HUES48 (cell line): ENCODE data around the gene MAN2A1.
"Not testable (repeated sequence)": the region's sequence is repeated elsewhere in the genome, so short reads cannot be mapped to it uniquely, and the experiment has no call there.

Experiments used
- H3K27ac ChIP-seq: one replicate; pipeline ENCODE4 v1.7.0; 2013; ENCODE audit warnings: low read depth, low read length, inconsistent platforms
- H3K27me3 ChIP-seq: 2 replicates; pipeline ENCODE4 v1.6.1; 2013; ENCODE audit warnings: mild to moderate bottlenecking, low read length; ENCODE audit not compliant: control insufficient read depth, insufficient read depth
- H3K36me3 ChIP-seq: 2 replicates; pipeline ENCODE4 v1.6.1; 2013; ENCODE audit warnings: low read length; ENCODE audit not compliant: control insufficient read depth, insufficient read depth
- H3K4me1 ChIP-seq: 2 replicates; pipeline ENCODE4 v1.6.1; 2013; ENCODE audit warnings: mild to moderate bottlenecking, low read length; ENCODE audit not compliant: control insufficient read depth, insufficient read depth
- H3K4me3 ChIP-seq: 2 replicates; pipeline ENCODE4 v1.5.1; 2013; ENCODE audit warnings: mild to moderate bottlenecking, low read depth, low read length
- H3K9ac ChIP-seq: 2 replicates; pipeline ENCODE4 v1.6.1; 2013; ENCODE audit warnings: mild to moderate bottlenecking, low read depth, low read length, moderate library complexity
- H3K9me3 ChIP-seq: 2 replicates; pipeline ENCODE4 v1.6.1; 2013; ENCODE audit warnings: low read length; ENCODE audit not compliant: control insufficient read depth, insufficient read depth

Gene MAN2A1

GRCh38 chr5:109756543-109757185 is 66.9 kb downstream of the MAN2A1 start:
- Histone ChIP-seq H3K9me3 (no peaks in the 10 kb centered on the region), H3K4me3 (no peak overlapping the region), H3K27me3 (no peaks in the 10 kb centered on the region), H3K9ac (no peak overlapping the region), H3K36me3 (peaks cover 31% of the 10 kb centered on the region), H3K4me1 (no peaks in the 10 kb centered on the region), H3K27ac (no peak overlapping the region)

- Histone ChIP-seq H3K36me3 (peaks cover 35% of the 10 kb centered on the region), H3K4me3 (no peak overlapping the region), H3K4me1 (no peaks in the 10 kb centered on the region), H3K9ac (no peak overlapping the region), H3K27me3 (no peaks in the 10 kb centered on the region), H3K27ac (no peak overlapping the region), H3K9me3 (no peaks in the 10 kb centered on the region)
Observed at GRCh38 chr5:109757490-109757889, 67.8 kb downstream of the MAN2A1 start.

- H3K4me3 ChIP-seq = no peak overlapping the region
- H3K27me3 ChIP-seq = no peaks in the 10 kb centered on the region
- H3K4me1 ChIP-seq = no peaks in the 10 kb centered on the region
- no peaks in the 10 kb centered on the region for H3K9me3 ChIP-seq
- peaks cover 43% of the 10 kb centered on the region for H3K36me3 ChIP-seq
- H3K9ac ChIP-seq = no peak overlapping the region
- no peak overlapping the region for H3K27ac ChIP-seq
Observed at GRCh38 chr5:109759306-109759705, 69.6 kb downstream of the MAN2A1 start.

GRCh38 chr5:109760130-109760529 is 70.4 kb downstream of the MAN2A1 start:
- not testable (repeated sequence) for H3K9ac ChIP-seq, H3K4me3 ChIP-seq, H3K9me3 ChIP-seq, H3K4me1 ChIP-seq, H3K27ac ChIP-seq, H3K27me3 ChIP-seq
- H3K36me3 ChIP-seq = peaks cover 42% of the 10 kb centered on the region

DNA sequence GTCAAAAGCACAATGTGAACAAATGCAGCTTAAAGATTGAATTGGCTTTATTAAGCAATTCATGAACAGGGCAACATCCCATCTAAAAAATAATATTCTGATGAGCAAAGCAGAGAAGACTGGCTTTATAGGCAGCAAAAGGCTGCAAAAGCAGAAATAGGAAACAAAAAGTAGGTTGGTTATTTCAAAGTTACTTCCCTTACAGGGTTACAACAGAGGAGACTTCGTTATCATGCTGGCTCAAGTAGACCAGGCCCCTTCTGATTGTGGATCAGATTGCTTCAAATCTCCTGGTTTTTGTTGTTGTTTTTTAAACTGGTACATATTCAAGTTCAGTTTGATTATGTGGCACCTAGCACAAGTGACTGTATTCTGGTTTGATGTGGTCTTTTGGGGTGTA is 73.1 kb downstream of the MAN2A1 start:
- no peaks in the 10 kb centered on the region for H3K9me3 ChIP-seq
- peaks cover 28% of the 10 kb centered on the region for H3K36me3 ChIP-seq

DNA sequence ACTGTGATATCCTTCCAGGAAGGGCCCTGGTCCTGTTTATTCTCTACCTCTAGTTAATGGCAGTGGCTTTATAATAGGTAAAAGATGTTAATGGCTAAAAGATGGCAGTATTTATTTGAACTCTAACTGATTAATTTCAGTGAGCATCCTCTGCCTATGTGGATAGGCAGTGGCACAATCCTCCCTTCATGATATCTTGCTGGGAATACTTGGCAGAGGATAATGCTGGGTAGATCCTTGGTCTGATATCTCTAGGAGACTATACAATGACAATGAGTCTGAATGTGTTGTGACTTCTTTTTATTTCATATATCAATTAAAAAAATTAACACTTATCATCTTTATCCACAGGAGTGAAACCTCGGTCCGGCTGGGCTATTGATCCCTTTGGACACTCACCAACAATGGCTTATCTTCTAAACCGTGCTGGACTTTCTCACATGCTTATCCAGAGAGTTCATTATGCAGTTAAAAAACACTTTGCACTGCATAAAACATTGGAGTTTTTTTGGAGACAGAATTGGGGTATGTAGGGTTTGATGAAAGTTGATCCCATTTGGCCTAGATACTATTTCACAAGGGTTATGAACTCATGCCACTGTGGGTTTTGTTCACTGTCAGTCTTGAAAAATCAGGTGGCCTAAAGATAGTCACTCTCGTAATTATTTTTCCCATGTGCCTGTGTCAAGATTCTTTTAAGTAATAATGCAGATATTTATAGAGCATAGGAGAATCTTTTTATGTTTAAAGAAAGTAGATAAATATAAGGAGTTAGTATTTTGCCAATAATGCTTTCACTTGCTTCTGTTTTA is 77.7 kb downstream of the MAN2A1 start:
- no peak overlapping the region for H3K4me3 ChIP-seq
- H3K4me1 ChIP-seq = no peaks in the 10 kb centered on the region
- H3K27ac ChIP-seq = no peak overlapping the region
- H3K9me3 ChIP-seq = no peaks in the 10 kb centered on the region
- H3K9ac ChIP-seq = no peak overlapping the region
- peaks cover 59% of the 10 kb centered on the region for H3K36me3 ChIP-seq
- no peaks in the 10 kb centered on the region for H3K27me3 ChIP-seq

More for the DNA sequence above, 73.1 kb downstream of the MAN2A1 start:
- H3K9ac ChIP-seq = no peak overlapping the region
- H3K4me1 ChIP-seq = no peaks in the 10 kb centered on the region
- H3K27me3 ChIP-seq = no peaks in the 10 kb centered on the region
- H3K27ac ChIP-seq = no peak overlapping the region
- no peak overlapping the region for H3K4me3 ChIP-seq

GRCh38 chr5:109767997-109768396 is 78.3 kb downstream of the MAN2A1 start:
- Histone ChIP-seq H3K4me1 (no peaks in the 10 kb centered on the region), H3K4me3 (no peak overlapping the region), H3K27me3 (no peaks in the 10 kb centered on the region), H3K36me3 (peaks cover 58% of the 10 kb centered on the region), H3K27ac (no peak overlapping the region), H3K9ac (no peak overlapping the region), H3K9me3 (no peaks in the 10 kb centered on the region)

DNA sequence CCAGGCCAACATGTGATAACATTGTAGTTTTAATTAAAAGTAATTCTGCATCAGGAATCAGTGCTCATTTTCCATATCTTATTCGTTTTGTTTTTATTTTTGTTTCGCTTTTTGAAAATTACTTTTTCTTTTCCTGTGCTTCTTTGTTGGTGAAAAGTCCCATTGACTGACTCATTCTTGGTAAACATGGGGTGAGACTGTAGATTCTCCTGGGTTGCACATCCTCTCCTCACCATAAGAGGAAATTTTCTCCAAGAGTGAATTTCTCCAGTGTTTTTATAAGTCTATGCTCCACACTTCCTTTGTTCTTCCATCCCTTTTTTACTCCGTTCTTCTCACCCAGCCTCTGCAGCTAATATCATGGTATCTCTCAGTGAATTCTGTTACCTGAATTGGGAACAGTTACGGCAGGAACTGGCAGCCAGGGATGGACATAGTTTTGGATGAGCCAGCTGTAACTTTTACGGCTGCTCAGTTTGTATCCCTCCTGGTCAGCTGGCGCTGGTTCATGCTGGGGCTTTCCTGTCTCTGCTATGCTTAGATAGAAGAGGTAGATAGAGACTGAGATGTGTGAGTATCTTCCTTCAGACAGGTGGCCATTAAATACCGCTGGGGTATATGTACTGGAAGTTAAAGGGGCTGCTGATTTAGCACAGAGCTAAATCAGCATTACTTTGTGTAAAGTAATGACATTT is 80.0 kb downstream of the MAN2A1 start:
- Histone ChIP-seq H3K9me3 (no peaks in the 10 kb centered on the region), H3K27ac (no peak overlapping the region), H3K4me1 (no peaks in the 10 kb centered on the region), H3K4me3 (no peak overlapping the region), H3K36me3 (peaks cover 64% of the 10 kb centered on the region), H3K27me3 (no peaks in the 10 kb centered on the region), H3K9ac (no peak overlapping the region)

- Histone ChIP-seq H3K36me3 (peaks cover 62% of the 10 kb centered on the region), H3K4me3 (no peak overlapping the region), H3K27ac (no peak overlapping the region), H3K9me3 (no peaks in the 10 kb centered on the region), H3K27me3 (no peaks in the 10 kb centered on the region), H3K4me1 (no peaks in the 10 kb centered on the region), H3K9ac (no peak overlapping the region)
Observed at GRCh38 chr5:109775130-109775529, 85.4 kb downstream of the MAN2A1 start.

DNA sequence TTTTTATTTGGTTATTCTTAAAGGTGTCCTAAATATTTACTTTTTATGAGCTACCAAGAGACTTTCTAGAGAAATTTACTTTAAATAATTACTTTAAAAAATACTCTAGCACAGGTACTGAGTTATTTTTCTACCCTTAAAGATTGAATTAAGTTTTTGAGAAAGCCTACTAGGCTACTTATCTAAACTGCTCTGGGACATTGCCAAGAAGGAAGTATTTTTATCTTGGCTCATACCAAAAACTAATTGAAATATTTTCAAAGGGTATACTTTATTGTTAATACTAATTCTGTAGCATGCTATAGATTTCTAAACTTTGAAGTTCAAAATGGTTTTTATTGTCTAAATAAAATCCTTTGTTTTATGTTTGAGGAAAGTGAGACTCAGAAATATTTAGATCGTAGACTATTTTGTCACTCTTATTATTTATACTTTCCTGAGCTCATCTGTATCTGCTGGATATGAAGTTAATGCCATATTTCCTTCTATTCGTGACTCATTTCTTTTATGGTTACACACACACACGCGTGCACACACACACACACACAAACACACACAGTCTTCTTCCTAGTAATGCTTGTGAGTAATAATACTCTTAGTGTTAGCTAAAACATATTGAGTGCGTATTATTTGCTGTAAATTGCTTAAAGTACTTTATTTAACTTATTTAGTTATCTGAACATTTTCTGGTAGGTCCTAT is 89.5 kb downstream of the MAN2A1 start:
- Histone ChIP-seq H3K4me1 (no peaks in the 10 kb centered on the region), H3K4me3 (no peak overlapping the region), H3K9ac (no peak overlapping the region), H3K27me3 (no peaks in the 10 kb centered on the region), H3K27ac (no peak overlapping the region), H3K9me3 (no peaks in the 10 kb centered on the region), H3K36me3 (peaks cover 44% of the 10 kb centered on the region)
